ENCODE data around the gene DHRS3.
A peak's percentile ranks its signal among the peaks of the same experiment; 100 is the strongest.

Gene DHRS3

GRCh38 chr1:12617901-12618660, at the start of gene DHRS3:
DHRS3 (minus strand) TSS chr1:12618210; CDS start chr1:12617348, 862 bp downstream.
- Histone ChIP-seq H3K4me2 (ENCODE audit: low read depth, low read length, poor library complexity, severe bottlenecking) (peak within 1 kb of the TSS; percentile 55), H2AFZ (ENCODE audit: low read depth, low read length, severe bottlenecking) (no peak within 1 kb of the TSS), H4K20me1 (ENCODE audit: low read depth, low read length) (no peaks in the 10 kb centered on the region), H3K79me2 (ENCODE audit: insufficient read depth, low read length) (no peaks in the 10 kb centered on the region), H3K9ac (ENCODE audit: low read length) (no peak within 1 kb of the TSS), H3F3A (ENCODE audit: insufficient read depth) (no peaks in the 10 kb centered on the region), H3K27me3 (ENCODE audit: low read length) (no peaks in the 10 kb centered on the region), H3K4me3 (ENCODE audit: insufficient read depth, low read length, poor library complexity, severe bottlenecking) (peak within 1 kb of the TSS; percentile 34), H3K36me3 (ENCODE audit: low read length) (no peaks in the 10 kb centered on the region), H3K9me3 (ENCODE audit: insufficient read depth, low read length) (no peaks in the 10 kb centered on the region), H3K27ac (ENCODE audit: low read depth, low read length) (no peak within 1 kb of the TSS), H3K9me2 (replicated peaks; ENCODE audit: insufficient read depth, low read length) (no peaks in the 10 kb centered on the region)
- TF ChIP-seq EZH2phosphoT487 (conservative IDR thresholded peaks at IDR 0.05; ENCODE audit: low read length): no peak
- TF ChIP-seq CTCF (IDR thresholded peaks at IDR 0.05; ENCODE audit: insufficient read depth, low read length, poor library complexity, severe bottlenecking): no peak

GRCh38 chr1:12666141-12666735, 48.2 kb upstream of the DHRS3 start:
- Histone ChIP-seq H3K9me3 (ENCODE audit: insufficient read depth, low read length) (no peaks in the 10 kb centered on the region), H3K4me3 (ENCODE audit: insufficient read depth, low read length, poor library complexity, severe bottlenecking) (no peak overlapping the region), H3K27me3 (ENCODE audit: low read length) (no peaks in the 10 kb centered on the region), H3K9me2 (replicated peaks; ENCODE audit: insufficient read depth, low read length) (no peaks in the 10 kb centered on the region), H3K4me2 (ENCODE audit: low read depth, low read length, poor library complexity, severe bottlenecking) (no peak overlapping the region), H3F3A (ENCODE audit: insufficient read depth) (no peaks in the 10 kb centered on the region), H3K79me2 (ENCODE audit: insufficient read depth, low read length) (no peaks in the 10 kb centered on the region), H3K27ac (ENCODE audit: low read depth, low read length) (no peak overlapping the region), H3K36me3 (ENCODE audit: low read length) (no peaks in the 10 kb centered on the region), H2AFZ (ENCODE audit: low read depth, low read length, severe bottlenecking) (no peak overlapping the region), H4K20me1 (ENCODE audit: low read depth, low read length) (no peaks in the 10 kb centered on the region), H3K9ac (ENCODE audit: low read length) (no peak overlapping the region)
- TF ChIP-seq CTCF (IDR thresholded peaks at IDR 0.05; ENCODE audit: insufficient read depth, low read length, poor library complexity, severe bottlenecking) (no peak), EZH2phosphoT487 (conservative IDR thresholded peaks at IDR 0.05; ENCODE audit: low read length) (no peak)

GRCh38 chr1:12665511-12665910, 47.5 kb upstream of the DHRS3 start:
- H3K9ac ChIP-seq (ENCODE audit: low read length): no peak overlapping the region
- H3K9me3 ChIP-seq (ENCODE audit: insufficient read depth, low read length): no peaks in the 10 kb centered on the region
- no peak overlapping the region for H3K4me2 ChIP-seq (ENCODE audit: low read depth, low read length, poor library complexity, severe bottlenecking)
- no peaks in the 10 kb centered on the region for H3K79me2 ChIP-seq (ENCODE audit: insufficient read depth, low read length)
- H3K27ac ChIP-seq (ENCODE audit: low read depth, low read length): no peak overlapping the region
- TF ChIP-seq EZH2phosphoT487 (conservative IDR thresholded peaks at IDR 0.05; ENCODE audit: low read length) (no peak), CTCF (IDR thresholded peaks at IDR 0.05; ENCODE audit: insufficient read depth, low read length, poor library complexity, severe bottlenecking) (no peak)
- no peak overlapping the region for H3K4me3 ChIP-seq (ENCODE audit: insufficient read depth, low read length, poor library complexity, severe bottlenecking)
- H3F3A ChIP-seq (ENCODE audit: insufficient read depth): no peaks in the 10 kb centered on the region
- no peaks in the 10 kb centered on the region for H4K20me1 ChIP-seq (ENCODE audit: low read depth, low read length)
- no peaks in the 10 kb centered on the region for H3K9me2 ChIP-seq (replicated peaks; ENCODE audit: insufficient read depth, low read length)
- H3K36me3 ChIP-seq (ENCODE audit: low read length): no peaks in the 10 kb centered on the region
- no peak overlapping the region for H2AFZ ChIP-seq (ENCODE audit: low read depth, low read length, severe bottlenecking)
- H3K27me3 ChIP-seq (ENCODE audit: low read length): no peaks in the 10 kb centered on the region
